Measurements from ENCODE around the gene KIF4A. TPM values are rescaled to one million over a fixed set of nuclear protein-coding genes. Genes with fewer than 3 reads are reported as not detected.

KIF4A gene, protein sequence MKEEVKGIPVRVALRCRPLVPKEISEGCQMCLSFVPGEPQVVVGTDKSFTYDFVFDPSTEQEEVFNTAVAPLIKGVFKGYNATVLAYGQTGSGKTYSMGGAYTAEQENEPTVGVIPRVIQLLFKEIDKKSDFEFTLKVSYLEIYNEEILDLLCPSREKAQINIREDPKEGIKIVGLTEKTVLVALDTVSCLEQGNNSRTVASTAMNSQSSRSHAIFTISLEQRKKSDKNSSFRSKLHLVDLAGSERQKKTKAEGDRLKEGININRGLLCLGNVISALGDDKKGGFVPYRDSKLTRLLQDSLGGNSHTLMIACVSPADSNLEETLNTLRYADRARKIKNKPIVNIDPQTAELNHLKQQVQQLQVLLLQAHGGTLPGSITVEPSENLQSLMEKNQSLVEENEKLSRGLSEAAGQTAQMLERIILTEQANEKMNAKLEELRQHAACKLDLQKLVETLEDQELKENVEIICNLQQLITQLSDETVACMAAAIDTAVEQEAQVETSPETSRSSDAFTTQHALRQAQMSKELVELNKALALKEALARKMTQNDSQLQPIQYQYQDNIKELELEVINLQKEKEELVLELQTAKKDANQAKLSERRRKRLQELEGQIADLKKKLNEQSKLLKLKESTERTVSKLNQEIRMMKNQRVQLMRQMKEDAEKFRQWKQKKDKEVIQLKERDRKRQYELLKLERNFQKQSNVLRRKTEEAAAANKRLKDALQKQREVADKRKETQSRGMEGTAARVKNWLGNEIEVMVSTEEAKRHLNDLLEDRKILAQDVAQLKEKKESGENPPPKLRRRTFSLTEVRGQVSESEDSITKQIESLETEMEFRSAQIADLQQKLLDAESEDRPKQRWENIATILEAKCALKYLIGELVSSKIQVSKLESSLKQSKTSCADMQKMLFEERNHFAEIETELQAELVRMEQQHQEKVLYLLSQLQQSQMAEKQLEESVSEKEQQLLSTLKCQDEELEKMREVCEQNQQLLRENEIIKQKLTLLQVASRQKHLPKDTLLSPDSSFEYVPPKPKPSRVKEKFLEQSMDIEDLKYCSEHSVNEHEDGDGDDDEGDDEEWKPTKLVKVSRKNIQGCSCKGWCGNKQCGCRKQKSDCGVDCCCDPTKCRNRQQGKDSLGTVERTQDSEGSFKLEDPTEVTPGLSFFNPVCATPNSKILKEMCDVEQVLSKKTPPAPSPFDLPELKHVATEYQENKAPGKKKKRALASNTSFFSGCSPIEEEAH
- total RNA-seq: 10 to 100 TPM; 28.0 to 28.8 TPM

DNA sequence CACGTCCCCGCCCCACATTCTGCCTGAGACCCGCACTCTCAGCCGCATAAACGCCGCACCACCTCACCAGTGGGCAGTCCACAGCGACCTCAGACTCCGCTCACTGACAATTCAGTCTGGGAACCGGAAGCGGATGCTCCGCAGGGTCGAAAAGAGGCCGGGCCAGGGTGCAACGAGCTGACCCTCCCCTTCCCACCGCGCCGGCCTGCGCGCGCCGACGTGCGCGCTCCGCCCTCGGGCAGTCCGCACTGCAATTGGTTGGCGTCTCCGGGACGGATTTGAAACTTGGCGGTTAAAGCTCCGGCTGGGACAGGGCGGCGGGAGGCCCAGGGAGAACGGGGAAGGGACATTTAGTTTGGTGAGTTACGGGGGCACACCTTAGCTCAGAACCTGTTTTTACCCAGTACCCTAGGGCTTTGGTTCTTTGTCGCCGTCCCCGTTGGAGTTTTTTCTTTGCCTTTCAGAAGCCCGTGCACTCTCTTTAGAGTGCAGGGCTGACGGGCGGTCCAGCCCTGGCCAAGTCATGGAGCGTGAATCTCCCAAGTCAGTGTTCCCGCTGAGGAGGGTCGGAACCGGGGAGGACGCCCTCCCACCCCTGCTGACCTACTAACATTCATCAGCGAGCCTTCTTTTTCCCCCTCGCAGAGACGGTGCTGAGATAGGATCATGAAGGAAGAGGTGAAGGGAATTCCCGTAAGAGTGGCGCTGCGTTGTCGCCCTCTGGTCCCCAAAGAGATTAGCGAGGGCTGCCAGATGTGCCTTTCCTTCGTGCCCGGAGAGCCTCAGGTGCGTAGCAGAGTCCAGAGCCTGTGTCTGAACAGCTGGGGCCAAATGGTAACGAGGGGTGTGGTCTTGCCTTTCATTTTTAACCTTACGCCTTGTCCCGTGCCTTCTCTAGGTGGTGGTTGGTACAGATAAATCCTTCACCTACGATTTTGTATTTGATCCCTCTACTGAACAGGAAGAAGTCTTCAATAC is at the start of gene KIF4A, which contains the start of gene PDZD11:
KIF4A (plus strand) TSS at position 312 of the 978 bp plus-strand sequence; CDS start at position 667, 355 bp downstream.
PDZD11 (minus strand) TSS at position 135 of the 978 bp plus-strand sequence. CDS start 586 bp downstream, outside the sequence.

DNA sequence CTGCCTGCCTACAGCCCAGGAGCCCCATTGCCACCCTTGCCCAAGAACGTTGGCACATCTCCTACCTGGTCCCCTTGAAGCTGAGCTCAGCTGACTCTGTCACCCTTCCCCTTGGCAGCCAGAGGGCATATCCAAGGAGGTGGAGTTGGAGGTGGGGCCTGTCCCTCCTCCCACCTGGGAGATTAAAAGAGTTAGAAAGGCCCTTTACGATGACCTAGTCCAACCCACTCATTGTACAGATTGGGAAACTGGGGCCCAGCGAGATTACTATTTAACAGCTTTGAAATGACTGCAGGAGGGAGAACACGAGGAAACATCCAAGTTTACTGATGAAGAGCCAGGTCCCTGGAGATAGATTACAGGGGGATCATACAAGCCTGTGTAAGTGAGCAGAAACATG is 29.8 kb upstream of the KIF4A start, which contains the start of gene P2RY4:
P2RY4 (minus strand) TSS at position 101 of the 400 bp plus-strand sequence. CDS start 580 bp downstream, outside the sequence.

DNA sequence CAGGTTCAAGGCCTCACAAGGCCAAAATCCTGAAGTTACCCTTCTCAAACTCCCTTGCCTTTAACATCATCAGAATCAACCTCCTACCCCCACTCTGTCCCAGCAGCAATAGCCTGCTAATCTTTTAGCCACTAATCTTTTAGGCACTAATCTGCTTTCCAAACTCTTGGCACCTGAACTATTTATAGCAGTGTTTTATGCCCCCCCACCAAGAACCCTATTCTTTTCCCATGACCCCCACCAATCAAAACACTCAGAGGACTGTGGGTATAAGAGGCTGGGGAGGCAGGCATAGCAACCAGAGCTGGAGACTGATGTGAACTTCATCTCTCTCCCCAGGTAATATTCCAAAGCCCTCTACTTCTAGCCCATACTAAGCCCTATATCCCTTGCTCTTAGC is 21.9 kb upstream of the KIF4A start, which contains the start of gene ARR3:
ARR3 (plus strand) TSS at position 301 of the 400 bp plus-strand sequence. CDS start 1,052 bp downstream, outside the sequence.

DNA sequence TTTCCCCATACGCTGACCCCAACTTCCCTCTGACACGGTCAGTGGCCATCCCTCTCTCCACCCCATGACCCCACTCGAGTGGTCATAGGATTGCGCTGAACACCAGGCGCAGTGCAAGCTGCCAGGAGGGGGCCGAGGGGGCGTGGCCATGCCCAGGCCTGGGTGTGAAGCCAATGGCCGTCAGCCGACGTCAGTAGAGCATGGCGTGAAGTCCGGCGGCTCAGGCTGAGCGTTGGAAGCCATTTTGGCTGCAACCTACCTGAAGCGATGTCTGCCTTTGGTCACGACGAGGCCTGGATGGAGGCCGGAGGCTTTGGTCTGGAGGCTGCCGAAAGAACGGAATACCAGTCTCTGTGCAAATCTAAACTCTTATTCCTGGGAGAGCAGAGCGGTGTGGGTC is 8.0 kb upstream of the KIF4A start, which contains the start of gene RAB41:
RAB41 (plus strand) TSS at position 222 of the 400 bp plus-strand sequence; CDS start at position 268, 46 bp downstream.

DNA sequence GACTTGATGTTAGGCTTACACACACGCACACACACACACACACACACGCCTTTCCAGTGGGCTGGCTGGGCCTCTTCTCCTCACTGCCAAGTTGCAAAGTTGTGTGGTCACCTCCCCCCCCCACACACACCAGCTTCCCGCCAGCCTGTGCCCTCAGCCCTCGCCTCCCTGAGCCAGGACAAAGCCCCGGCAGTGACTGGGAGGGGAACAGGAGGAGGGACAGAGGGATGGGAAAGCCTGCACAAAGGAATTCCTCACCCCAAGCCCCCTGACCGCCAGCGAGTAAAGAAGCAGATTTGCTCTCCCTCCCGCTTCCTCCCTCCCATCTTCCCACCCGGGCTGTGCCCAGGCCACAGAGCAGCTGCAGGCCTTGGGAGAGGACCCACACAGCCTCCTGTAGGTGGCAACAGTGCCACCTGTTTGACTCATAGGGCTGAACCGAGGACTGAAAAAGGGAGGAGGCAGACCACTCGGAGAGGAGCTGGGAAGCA is 133.0 kb downstream of the KIF4A start, which contains the start of gene GDPD2:
GDPD2 (plus strand) TSS at position 464 of the 491 bp plus-strand sequence. CDS start 1,671 bp downstream, outside the sequence.

DNA sequence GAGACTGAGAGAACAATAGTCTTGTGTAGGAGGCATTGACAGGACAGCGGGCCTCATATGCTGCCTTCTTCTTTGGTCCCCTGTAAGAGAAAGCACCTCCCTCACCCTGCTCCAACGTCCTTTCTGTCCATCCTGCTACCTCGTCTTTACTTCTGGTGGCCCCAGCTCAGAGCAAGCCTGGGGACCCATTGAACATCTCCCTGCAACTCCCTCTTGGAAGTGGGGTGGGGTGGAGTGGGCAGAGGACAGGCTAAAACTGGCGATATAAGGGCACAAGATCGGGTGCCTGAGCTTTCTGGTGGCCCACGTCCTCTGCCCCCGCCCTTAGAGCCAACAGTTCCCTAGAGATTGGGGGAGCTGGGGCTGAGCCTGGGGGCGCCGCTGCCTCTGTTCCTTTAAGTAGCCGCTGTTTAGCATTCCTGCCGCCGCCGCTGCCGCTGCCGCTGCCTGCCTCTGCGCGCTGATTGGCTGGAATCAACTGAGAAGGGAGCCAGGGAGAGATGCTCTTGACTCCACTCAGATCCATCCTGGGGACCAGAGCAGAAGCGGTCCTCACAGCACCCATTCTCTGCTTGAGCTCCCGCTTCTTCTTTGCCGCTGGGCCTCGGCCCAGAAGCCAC is 154.5 kb downstream of the KIF4A start, which contains the start of gene DLG3:
DLG3 (plus strand) TSS at position 510 of the 620 bp plus-strand sequence. CDS start 367 bp downstream, outside the sequence.

Other genes with a start within 250 kb of the KIF4A start
- not detected for gene AWAT2, start 240.2 kb upstream of the KIF4A start, total RNA-seq
- gene OTUD6A, start 227.6 kb upstream of the KIF4A start, total RNA-seq: not detected
- 10 to 100 TPM; 79.7 to 85.8 TPM for gene IGBP1, start 156.7 kb upstream of the KIF4A start, total RNA-seq
- gene DGAT2L6, start 112.6 kb upstream of the KIF4A start, total RNA-seq: not detected
- not detected for gene AWAT1, start 55.4 kb upstream of the KIF4A start, total RNA-seq
- under 1 TPM; 0.14 to 0.28 TPM for gene P2RY4, start 29.9 kb upstream of the KIF4A start, total RNA-seq
- gene ARR3, start 21.8 kb upstream of the KIF4A start, total RNA-seq: not detected
- not detected for gene RAB41, start 7.9 kb upstream of the KIF4A start, total RNA-seq
- 10 to 100 TPM; 33.1 to 33.3 TPM for gene PDZD11, start 177 bp upstream of the KIF4A start, total RNA-seq
- under 1 TPM; 0.12 to 0.33 TPM for gene GDPD2, start 133.2 kb downstream of the KIF4A start, total RNA-seq
- gene DLG3, start 154.7 kb downstream of the KIF4A start, total RNA-seq: 10 to 100 TPM; 15.2 to 15.4 TPM

Measured in activated naive CD4-positive, alpha-beta T cell treated with anti-CD3 and anti-CD28 coated beads, Interleukin-2, amount 10 ng/mL, durations not matched to agents 5 hours and 36 hours (primary cell).